ENCODE data around the gene TSPAN33. TPM values are rescaled to one million over a fixed set of nuclear protein-coding genes. Genes with fewer than 3 reads are reported as not detected.
A peak's percentile ranks its signal among the peaks of the same experiment; 100 is the strongest.
"Not testable (repeated sequence)": the region's sequence is repeated elsewhere in the genome, so short reads cannot be mapped to it uniquely, and the experiment has no call there.

The TSPAN33 gene
- total and polyA plus RNA-seq, 9 of the 15 experiments (the other 6 are each of a cell fraction or from before 2014, with no cell fraction given) = 0.03 to 1.5 (median 0.23) TPM; not detected in 2

DNA sequence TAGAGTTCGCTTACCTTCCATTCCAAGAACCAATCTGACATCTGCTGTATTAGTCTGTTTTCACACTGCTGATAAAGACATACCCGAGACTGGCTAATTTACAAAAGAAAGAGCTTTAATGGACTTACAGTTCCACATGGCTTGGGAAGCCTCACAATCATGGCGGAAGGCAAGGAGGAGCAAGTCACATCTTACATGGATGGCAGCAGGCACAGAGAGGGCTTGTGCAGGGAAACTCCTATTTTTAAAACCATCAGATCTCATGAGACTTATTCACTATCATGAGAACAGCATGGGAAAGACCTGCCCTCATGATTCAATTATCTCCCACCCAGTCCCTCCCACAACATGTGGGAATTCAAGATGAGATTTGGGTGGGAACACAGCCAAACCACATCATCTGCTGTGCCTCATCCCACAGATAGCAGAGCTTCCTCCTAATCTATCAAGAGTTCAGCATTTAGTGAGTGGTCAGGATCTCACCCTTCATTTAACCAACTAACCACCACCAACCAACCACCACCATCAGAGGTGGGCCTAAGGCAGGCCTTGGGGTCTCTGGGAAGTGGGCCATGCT, 22.9 kb upstream of the TSPAN33 start:
- H2AFZ ChIP-seq (ENCODE audit: low read depth, low read length); H3K4me2 ChIP-seq (ENCODE audit: insufficient read depth, low read length); ATAC-seq; H3K4me3 ChIP-seq; H3K9ac ChIP-seq (ENCODE audit: insufficient read depth in 1 of 2, low read depth in 2 of 2, low read length in 2 of 2); H3K9me1 ChIP-seq (ENCODE audit: control insufficient read depth, insufficient read depth, low read length); H3K36me3 ChIP-seq (ENCODE audit: control insufficient read depth, insufficient read depth, low read length); H3K79me2 ChIP-seq (ENCODE audit: control insufficient read depth, insufficient read depth, low read length); CTCF ChIA-PET (ENCODE audit: low intra/inter-chr PET ratio); intact Hi-C loops (cut with micrococcal nuclease); DNase-seq (ENCODE audit: extremely low read depth in 1 of 4, low spot score in 3 of 4); BruUV-seq (replicated peaks); in situ Hi-C loops (cut with MboI); H4K20me1 ChIP-seq (replicated peaks; ENCODE audit: control insufficient read depth, insufficient read depth, low read length); H3K27ac ChIP-seq (ENCODE audit: extremely low read depth, low read depth, low read length); H3K9me3 ChIP-seq (replicated peaks; ENCODE audit: control insufficient read depth, insufficient read depth, low read depth, low read length); FAIRE-seq; H3K4me1 ChIP-seq (replicated peaks in 1 of 2; ENCODE audit: control insufficient read depth in 2 of 2, insufficient read depth in 2 of 2, low read length in 2 of 2); TF ChIP-seq TEAD4 (CRISPR knock-in tag; IDR thresholded peaks at IDR 0.05; ENCODE audit: borderline replicate concordance): not testable (repeated sequence)
- POLR2A ChIA-PET = interaction anchor here (0.6 kb wide), 1 partner anchor 35 kb away, joined by 3 read pairs; no protein-coding TSS in a partner anchor
- TF ChIP-seq CBX3 (IDR thresholded peaks at IDR 0.05; ENCODE audit: borderline replicate concordance in 1 of 2, low read length in 2 of 2) = peak in 1 of 2 experiments; percentile 53; a peak in 1 of 3 replicates
- peak; percentile 65 for TF ChIP-seq CBFA2T2 (conservative IDR thresholded peaks at IDR 0.05)
- peak; percentile 46; the same call in 1 of the 2 replicates for TF ChIP-seq NCOR1 (IDR thresholded peaks at IDR 0.05)
- peak; percentile 75; the same call in 1 of the 2 replicates for TF ChIP-seq TRIM28 (IDR thresholded peaks at IDR 0.05)
- TF ChIP-seq TAL1 (IDR thresholded peaks at IDR 0.05) = peak; percentile 70
- peak; percentile 60 for TF ChIP-seq GATA2 (CRISPR knock-in tag; IDR thresholded peaks at IDR 0.05)
- TF ChIP-seq CBFA2T3 (IDR thresholded peaks at IDR 0.05) = peak; percentile 81
- peak; percentile 39; the same call in 1 of the 2 replicates for TF ChIP-seq ARID1B (IDR thresholded peaks at IDR 0.05)
- peak; percentile 67; the same call in 1 of the 2 replicates for TF ChIP-seq CBFB (CRISPR knock-in tag; IDR thresholded peaks at IDR 0.05)
- TF ChIP-seq NFIC (IDR thresholded peaks at IDR 0.05) = peak; percentile 76
- TF ChIP-seq TRIM24 (IDR thresholded peaks at IDR 0.05) = peak; percentile 31 to 42; a peak in 1 of 4 replicates
- peak; percentile 79 for TF ChIP-seq HMBOX1 (IDR thresholded peaks at IDR 0.05)
- peak; percentile 63 for TF ChIP-seq TCF3 (CRISPR knock-in tag; IDR thresholded peaks at IDR 0.05)
- 0 out of 4 replicates have a peak, but pooled peaks of 1 of the 2 experiments have one; percentile 18 for TF ChIP-seq KDM1A (IDR thresholded peaks at IDR 0.05)
- peak; percentile 99 for TF ChIP-seq ZNF431 (CRISPR knock-in tag; IDR thresholded peaks at IDR 0.05)
- TF ChIP-seq TEAD4 (IDR thresholded peaks at IDR 0.05; ENCODE audit: low read length) = peak; percentile 67; the same call in 1 of the 2 replicates
- 2% methylated on average over 3 of the region's 3 CpGs for WGBS (ENCODE audit: insufficient coverage, low coverage, missing lambda C conversion rate)
- peaks cover 16 to 29% of the 10 kb centered on the region in 2 experiments for H3K27me3 ChIP-seq (ENCODE audit: control insufficient read depth in 2 of 2, insufficient read depth in 2 of 2, low read length in 2 of 2)

Measured in K562 (cell line).